Measurements from ENCODE around the gene PWP1.

PWP1 gene

GRCh38 chr12:107661830-107662229 is 23.8 kb upstream of the PWP1 start:
- DNase-seq: no peak
- Mint-ChIP-seq H3K9me3 (no peaks in the 10 kb centered on the region), H3K4me1 (peaks cover 8% of the 10 kb centered on the region), H3K4me3 (no peak overlapping the region), H3K27ac (no peak overlapping the region), H3K27me3 (ENCODE audit: low read depth, poor library complexity) (peaks cover 3% of the 10 kb centered on the region), H3K36me3 (ENCODE audit: low read depth) (no peaks in the 10 kb centered on the region)
- no peak for TF ChIP-seq CTCF (IDR thresholded peaks at IDR 0.05)

- peaks cover 8% of the 10 kb centered on the region for H3K4me1 Mint-ChIP-seq
- no peak overlapping the region for H3K4me3 Mint-ChIP-seq
- no peaks in the 10 kb centered on the region for H3K9me3 Mint-ChIP-seq
- no peak for DNase-seq
- H3K27me3 Mint-ChIP-seq (ENCODE audit: low read depth, poor library complexity): peaks cover 6% of the 10 kb centered on the region
- no peak overlapping the region for H3K27ac Mint-ChIP-seq
- H3K36me3 Mint-ChIP-seq (ENCODE audit: low read depth): no peaks in the 10 kb centered on the region
- no peak for TF ChIP-seq CTCF (IDR thresholded peaks at IDR 0.05)
Observed at GRCh38 chr12:107662484-107662883, 23.1 kb upstream of the PWP1 start.

- H3K36me3 Mint-ChIP-seq (ENCODE audit: low read depth): no peaks in the 10 kb centered on the region
- peaks cover 8% of the 10 kb centered on the region for H3K4me1 Mint-ChIP-seq
- H3K27me3 Mint-ChIP-seq (ENCODE audit: low read depth, poor library complexity): peaks cover 9% of the 10 kb centered on the region
- no peak overlapping the region for H3K27ac Mint-ChIP-seq
- no peak for DNase-seq
- no peak for TF ChIP-seq CTCF (IDR thresholded peaks at IDR 0.05)
- no peak overlapping the region for H3K4me3 Mint-ChIP-seq
- no peaks in the 10 kb centered on the region for H3K9me3 Mint-ChIP-seq
Observed at GRCh38 chr12:107663277-107663676, 22.3 kb upstream of the PWP1 start.

- Mint-ChIP-seq H3K27me3 (ENCODE audit: low read depth, poor library complexity) (peaks cover 21% of the 10 kb centered on the region), H3K4me3 (no peak overlapping the region), H3K36me3 (ENCODE audit: low read depth) (no peaks in the 10 kb centered on the region), H3K9me3 (no peaks in the 10 kb centered on the region), H3K27ac (no peak overlapping the region), H3K4me1 (peaks cover 3% of the 10 kb centered on the region)
- TF ChIP-seq CTCF (IDR thresholded peaks at IDR 0.05): no peak
- DNase-seq: no peak
Observed at GRCh38 chr12:107666009-107666408, 19.6 kb upstream of the PWP1 start.

GRCh38 chr12:107667464-107667863 is 18.1 kb upstream of the PWP1 start:
- Mint-ChIP-seq H3K36me3 (ENCODE audit: low read depth) (no peaks in the 10 kb centered on the region), H3K4me1 (no peaks in the 10 kb centered on the region), H3K9me3 (no peaks in the 10 kb centered on the region), H3K27ac (no peak overlapping the region), H3K4me3 (no peak overlapping the region), H3K27me3 (ENCODE audit: low read depth, poor library complexity) (peaks cover 21% of the 10 kb centered on the region)
- no peak for TF ChIP-seq CTCF (IDR thresholded peaks at IDR 0.05)
- no peak for DNase-seq

- H3K4me1 Mint-ChIP-seq: no peaks in the 10 kb centered on the region
- H3K9me3 Mint-ChIP-seq: no peaks in the 10 kb centered on the region
- no peak for DNase-seq
- peaks cover 27% of the 10 kb centered on the region for H3K27me3 Mint-ChIP-seq (ENCODE audit: low read depth, poor library complexity)
- H3K4me3 Mint-ChIP-seq: no peak overlapping the region
- H3K27ac Mint-ChIP-seq: no peak overlapping the region
- no peak for TF ChIP-seq CTCF (IDR thresholded peaks at IDR 0.05)
- no peaks in the 10 kb centered on the region for H3K36me3 Mint-ChIP-seq (ENCODE audit: low read depth)
Observed at GRCh38 chr12:107668320-107669098, 17.1 kb upstream of the PWP1 start.
